GM21576 (cell line): ENCODE data around the gene OTOGL.

ENCODE experiments used
- ATAC-seq: cut with Tn5 transposase; IDR thresholded peaks from one replicate; pipeline ENCODE4 v1.9.1; 2021; ENCODE audit warnings: mild to moderate bottlenecking, moderate library complexity; ENCODE audit not compliant: unreplicated experiment

Gene OTOGL

GRCh38 chr12:80325167-80325959 lies 226.0 kb downstream of the OTOGL start:
- ATAC-seq: no peak

- no peak for ATAC-seq
Measured at GRCh38 chr12:80332827-80333226, 233.5 kb downstream of the OTOGL start.

- no peak for ATAC-seq
Measured at GRCh38 chr12:80352474-80352873, 253.1 kb downstream of the OTOGL start.

GRCh38 chr12:80353254-80353653 lies 253.9 kb downstream of the OTOGL start:
- no peak for ATAC-seq

GRCh38 chr12:80356097-80356496 lies 256.8 kb downstream of the OTOGL start:
- ATAC-seq: no peak

- ATAC-seq: no peak
Measured at GRCh38 chr12:80359703-80360102, 260.4 kb downstream of the OTOGL start.

- no peak for ATAC-seq
Measured at GRCh38 chr12:80364056-80364455, 264.7 kb downstream of the OTOGL start.

GRCh38 chr12:80373666-80374065 lies 274.3 kb downstream of the OTOGL start:
- ATAC-seq: no peak

GRCh38 chr12:80374615-80375014 lies 275.3 kb downstream of the OTOGL start:
- ATAC-seq: no peak

- no peak for ATAC-seq
Measured at GRCh38 chr12:80377140-80377794, 277.9 kb downstream of the OTOGL start.

- no peak for ATAC-seq
Measured at GRCh38 chr12:80381121-80381520, 281.8 kb downstream of the OTOGL start.

GRCh38 chr12:80382254-80382653 lies 282.9 kb downstream of the OTOGL start:
- ATAC-seq: no peak

GRCh38 chr12:80400571-80400991 lies 301.2 kb downstream of the OTOGL start:
- no peak for ATAC-seq

- no peak for ATAC-seq
Measured at GRCh38 chr12:80401191-80401590, 301.9 kb downstream of the OTOGL start.

GRCh38 chr12:80404629-80405028 lies 305.3 kb downstream of the OTOGL start:
- ATAC-seq: no peak

GRCh38 chr12:80406253-80406652 lies 306.9 kb downstream of the OTOGL start:
- ATAC-seq: no peak

GRCh38 chr12:80411787-80412186 lies 312.4 kb downstream of the OTOGL start:
- ATAC-seq: peak; percentile 53

GRCh38 chr12:80412343-80412953 lies 313.1 kb downstream of the OTOGL start:
- peak; percentile 86 for ATAC-seq

- ATAC-seq: no peak
Measured at GRCh38 chr12:80413462-80413861, 314.1 kb downstream of the OTOGL start.

GRCh38 chr12:80415466-80415865 lies 316.1 kb downstream of the OTOGL start:
- no peak for ATAC-seq

- no peak for ATAC-seq
Measured at GRCh38 chr12:80419644-80420043, 320.3 kb downstream of the OTOGL start.

GRCh38 chr12:80420075-80420474 lies 320.7 kb downstream of the OTOGL start:
- ATAC-seq: no peak
